RKO (cell line): ENCODE data around the gene FYN.
A peak's percentile ranks its signal among the peaks of the same experiment; 100 is the strongest.

Experiments
- DNase-seq: peaks from one replicate; pipeline ENCODE4 v3.0.0-alpha.2; 2016; ENCODE audit warnings: low spot score

The FYN gene

GRCh38 chr6:111880181-111880888, 7.1 kb upstream of the FYN start:
- DNase-seq = no peak

DNA sequence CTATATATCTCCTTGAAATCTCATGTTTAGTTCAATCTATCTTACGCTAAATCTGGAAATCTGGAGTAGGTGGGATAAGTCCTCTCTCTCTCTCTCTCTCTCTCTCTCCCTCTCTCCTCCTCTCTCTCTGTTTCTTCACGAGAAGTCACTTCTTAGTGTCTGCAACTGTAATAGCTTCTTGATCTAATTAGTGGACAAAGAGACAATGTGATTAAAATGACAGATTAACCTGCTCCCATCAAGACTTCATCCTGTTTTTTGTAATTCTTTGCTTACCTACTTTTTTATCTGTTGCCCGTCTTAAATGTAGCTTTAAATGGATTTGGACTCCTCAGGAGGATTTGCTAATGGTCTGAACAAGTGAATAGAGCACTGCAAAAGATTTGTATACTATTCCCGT, 2.5 kb upstream of the FYN start:
- DNase-seq = no peak

DNA sequence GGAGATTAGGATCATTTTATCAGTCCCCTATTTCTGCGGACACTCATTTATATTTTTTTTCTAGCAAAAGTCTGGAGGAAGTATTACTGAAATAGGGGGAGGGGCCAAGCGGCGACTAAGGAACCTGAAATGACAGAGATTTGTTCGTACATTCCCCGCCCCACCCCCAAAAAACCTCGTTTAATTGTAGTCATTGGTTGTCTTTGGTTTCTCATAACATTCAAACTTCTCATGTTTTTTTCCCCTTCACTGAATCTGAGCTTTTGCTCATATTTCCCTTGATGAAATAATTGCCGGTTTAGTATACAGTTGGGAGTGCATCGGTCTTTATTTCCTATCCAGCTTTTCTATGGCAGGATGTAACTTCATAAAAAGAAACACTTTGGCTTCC, 768 bp upstream of the FYN start:
- peak; percentile 30 for DNase-seq

- DNase-seq = peak; percentile 54
These were observed 663 bp downstream of the FYN start for GRCh38 chr6:111872401-111873177.

GRCh38 chr6:111871725-111872400, 1.4 kb downstream of the FYN start:
- peak; percentile 46 for DNase-seq

DNA sequence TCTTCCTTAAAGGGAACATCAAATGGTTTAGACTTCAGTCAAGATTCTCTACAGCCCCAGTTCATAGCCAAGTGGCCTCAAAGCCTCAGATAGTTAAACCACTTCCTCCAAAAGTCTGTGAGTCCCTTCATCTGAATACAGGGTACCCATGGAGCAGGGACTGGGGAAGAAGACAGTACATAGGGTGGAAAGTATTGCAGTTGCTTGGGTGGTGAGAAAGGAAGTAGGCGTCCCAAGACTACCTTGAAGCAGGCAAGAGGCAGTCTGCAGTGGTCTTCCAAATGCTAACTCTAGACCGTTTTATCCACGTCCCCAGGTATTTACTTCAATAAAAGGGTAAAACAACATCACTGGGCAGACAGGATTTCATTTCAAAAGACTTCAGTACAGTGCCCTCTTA, 2.0 kb downstream of the FYN start:
- DNase-seq = no peak

DNA sequence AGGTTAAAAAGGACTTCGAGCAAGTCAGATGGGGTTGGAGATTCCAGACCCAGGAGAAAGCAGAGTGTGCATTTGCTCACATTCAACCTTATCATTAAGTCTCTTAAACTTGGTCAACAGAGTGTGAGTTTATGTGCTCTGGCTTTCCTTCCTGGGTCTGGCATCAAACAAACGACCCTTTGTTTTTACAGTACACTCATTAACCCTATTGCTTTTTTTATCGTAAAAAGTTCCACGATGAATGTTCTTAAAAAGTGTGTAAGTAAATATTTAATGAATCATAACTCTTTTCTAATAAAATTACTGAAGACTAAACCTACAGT, 2.5 kb downstream of the FYN start:
- DNase-seq = no peak

DNA sequence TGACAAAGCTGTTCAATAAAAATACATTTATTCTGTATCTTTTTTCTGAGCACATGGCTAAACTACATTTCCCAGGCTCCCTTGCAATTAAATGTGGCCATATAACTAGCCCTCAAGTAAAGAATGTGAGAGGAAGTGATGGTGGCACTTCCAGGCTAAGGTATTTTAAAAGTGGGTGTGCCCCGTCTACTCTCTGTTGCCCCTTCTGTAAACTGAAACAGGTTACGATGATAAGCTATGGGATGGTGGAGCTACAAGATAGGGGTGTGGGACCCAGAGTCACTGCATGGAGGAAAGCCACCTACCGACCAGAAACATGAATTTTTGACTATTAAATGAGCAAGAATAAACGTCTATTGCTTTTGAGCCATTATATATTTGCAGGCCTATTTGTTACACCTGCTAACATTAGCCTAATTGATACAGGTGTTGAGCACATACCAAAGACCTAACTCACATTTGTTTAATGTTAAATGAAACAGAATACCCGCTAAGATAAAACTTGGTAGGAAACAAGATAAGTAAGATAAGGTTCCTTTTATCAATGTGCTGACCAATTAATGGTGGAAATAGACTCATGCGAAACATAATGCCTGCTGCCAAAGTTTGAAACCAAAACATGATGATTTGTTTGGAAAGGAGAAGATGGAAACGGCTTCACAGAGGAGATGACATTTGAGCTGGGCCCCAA, 3.1 kb downstream of the FYN start:
- no peak for DNase-seq

- DNase-seq = no peak
These were observed 6.4 kb downstream of the FYN start for GRCh38 chr6:111866857-111867256.

- no peak for DNase-seq
These were observed 7.2 kb downstream of the FYN start for GRCh38 chr6:111865909-111866546.

GRCh38 chr6:111865049-111865585, 8.1 kb downstream of the FYN start:
- no peak for DNase-seq

DNA sequence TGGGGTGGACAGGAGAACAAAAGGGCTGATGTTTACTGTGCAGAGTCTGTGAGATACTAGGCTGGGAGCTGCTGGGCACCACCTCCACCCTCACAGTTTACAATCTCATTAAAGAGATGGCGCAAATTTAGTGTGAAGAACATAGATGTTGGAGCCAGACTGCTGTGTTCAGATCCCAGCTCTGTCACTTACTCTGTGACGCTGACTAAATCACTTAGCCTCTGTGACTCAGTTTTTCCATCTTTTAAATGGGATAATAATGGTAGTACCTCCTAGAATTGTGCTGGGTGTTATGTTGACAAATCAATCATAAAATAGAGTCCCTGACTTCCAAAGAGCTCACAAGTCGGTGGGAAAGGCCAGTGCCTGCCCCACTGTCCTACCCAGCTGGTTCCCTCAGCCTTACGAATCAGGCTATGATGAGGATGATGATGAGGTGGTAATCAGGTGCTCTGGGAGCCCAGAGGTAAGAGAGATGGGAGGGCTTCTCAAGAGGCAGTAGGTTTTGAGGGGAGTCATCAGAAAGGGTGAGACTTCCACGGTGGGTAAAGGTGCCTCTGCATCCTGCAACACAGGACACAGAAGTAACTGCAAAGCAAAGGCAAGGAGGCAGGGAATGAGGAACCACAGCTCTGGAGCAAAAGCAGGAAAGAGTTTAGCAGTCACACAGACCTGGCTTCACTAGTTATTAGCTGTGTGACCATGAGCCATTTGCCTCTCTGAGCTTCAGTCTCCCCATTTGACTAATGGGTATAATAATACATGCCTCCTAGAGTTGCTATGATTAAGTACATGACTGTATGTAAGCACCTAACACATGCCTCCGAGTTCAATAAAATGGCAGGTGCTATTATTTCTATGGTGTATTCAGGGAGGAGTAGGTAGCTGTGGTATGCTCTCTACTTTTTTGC, 8.9 kb downstream of the FYN start:
- DNase-seq = no peak

DNA sequence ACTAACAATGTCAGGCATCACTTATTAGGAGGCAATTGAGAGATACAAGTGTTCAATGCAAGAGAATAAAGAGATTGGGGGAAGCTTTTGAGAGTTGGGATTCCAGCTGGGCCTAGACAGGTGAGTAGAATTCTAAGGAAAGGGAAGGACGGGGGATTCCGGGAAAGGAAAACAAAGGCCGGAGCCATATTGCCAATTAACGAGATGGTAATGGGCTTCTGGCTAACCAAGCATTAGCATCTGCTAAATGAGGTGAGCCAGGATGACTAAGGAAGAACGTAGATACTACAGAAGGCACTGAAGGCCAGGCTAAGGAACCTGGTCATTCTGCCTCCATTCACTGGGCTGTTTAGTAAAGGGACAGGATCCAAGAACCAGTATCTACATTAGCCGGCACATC, 10.5 kb downstream of the FYN start:
- DNase-seq = no peak

DNA sequence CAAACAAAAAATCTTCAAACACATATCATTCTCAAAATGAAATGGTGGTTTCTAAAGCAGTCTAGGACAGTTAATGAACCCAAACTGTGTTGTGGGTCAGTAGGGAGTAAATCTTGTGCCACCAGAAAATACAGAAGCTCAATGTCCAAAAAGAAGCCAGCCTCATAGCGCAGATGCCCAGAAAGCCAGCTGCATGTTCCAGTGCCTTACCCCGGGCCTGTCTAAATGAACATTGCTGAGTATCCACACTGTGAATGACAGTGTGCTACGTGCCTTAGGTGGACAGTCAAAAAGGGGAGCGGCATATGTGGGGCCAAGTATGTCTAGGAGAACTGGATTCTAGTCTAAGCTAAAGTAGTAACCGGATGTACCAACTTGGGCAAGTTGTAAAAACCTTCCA, 10.9 kb downstream of the FYN start:
- DNase-seq = no peak

DNA sequence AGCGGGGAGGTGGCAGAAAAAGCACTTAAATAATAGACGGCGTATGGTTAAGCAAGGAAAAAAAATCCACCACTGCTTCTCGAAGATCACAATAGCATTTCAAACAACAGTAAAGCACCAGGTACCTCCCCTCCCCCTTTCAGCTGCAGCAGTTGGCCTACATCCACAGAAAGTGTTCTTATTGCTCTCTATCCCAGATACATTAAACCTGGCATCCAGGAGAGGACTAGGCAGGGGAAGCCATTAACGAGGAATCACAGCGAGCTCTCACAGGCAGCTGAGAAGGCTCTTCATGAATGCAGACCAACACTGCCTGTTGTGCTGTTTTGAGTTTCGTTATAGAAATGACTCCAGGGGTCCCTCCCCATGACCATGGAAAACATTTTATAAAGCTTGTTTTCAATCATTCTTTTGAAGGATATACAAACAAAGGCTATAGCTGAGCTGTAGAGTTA, 11.8 kb downstream of the FYN start:
- no peak for DNase-seq

DNA sequence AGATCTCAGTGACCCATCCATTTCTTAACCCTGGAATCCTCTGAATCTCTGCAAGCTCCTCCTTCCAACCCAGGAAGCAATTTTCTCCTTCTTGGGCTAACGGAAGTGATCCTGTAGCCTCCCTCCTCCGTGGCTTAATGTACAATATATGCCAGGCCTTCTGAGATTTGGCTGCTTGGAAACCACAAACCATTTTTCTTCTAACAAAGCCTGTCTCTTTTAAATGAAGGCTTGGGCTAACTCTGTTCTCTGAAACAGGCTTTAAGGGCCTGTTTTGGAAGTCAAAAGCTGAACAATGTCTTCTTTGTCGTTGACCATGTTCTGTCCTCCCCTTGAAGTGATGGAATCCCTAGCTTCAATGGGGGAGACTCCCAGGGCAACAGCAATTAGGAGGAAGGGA, 14.9 kb downstream of the FYN start:
- no peak for DNase-seq

DNA sequence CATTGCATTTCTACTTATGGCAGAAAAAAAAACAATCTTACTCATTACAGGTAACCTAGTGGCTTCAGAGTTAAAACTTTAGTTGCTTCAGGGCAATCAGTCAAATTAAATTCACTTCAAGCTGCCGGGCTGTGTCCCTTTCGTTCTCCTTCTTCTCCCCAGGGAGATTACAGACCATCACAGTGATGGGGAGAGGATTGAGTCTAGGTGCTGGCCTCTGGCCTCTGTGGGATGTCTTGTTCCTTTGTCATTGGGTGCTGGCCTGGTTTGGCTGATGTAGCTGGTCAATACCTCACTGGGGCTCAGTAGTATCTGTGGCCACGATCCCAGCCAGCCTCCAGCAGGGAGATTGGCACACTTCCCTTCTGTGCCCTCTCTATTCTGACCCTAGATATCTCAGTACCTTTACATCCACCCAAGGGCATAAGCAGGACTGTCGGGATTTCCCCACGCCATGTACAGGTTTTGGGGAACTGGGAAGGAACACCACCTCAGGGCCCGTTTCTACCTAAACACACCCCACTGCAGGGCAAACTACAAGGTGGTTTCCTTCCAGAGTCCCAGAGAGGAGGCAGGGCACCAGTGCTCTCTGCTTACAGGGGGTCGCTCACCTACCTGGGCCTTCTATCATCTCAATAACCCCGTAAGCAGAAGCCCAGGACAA, 15.4 kb downstream of the FYN start:
- DNase-seq = no peak

- DNase-seq = no peak
These were observed 17.5 kb downstream of the FYN start for GRCh38 chr6:111855753-111856152.

DNA sequence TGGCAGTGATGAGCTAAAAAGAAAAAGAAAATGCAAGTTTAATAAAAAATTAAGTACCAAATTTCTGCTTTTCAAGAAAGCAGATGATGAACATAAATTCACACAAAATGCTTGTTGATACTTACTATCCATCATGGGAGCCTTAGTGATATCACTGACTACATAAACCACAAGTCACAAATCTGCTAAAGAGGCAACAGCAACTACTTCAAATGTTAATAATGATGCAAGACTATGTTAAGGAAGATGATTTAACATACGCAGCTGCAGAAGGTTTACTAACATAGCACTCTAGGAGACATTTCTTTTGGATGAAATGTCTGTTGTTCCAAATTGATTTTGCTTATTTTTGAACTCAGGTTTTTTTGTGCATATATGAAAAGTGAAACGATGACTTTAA, 18.6 kb downstream of the FYN start:
- DNase-seq = no peak

DNA sequence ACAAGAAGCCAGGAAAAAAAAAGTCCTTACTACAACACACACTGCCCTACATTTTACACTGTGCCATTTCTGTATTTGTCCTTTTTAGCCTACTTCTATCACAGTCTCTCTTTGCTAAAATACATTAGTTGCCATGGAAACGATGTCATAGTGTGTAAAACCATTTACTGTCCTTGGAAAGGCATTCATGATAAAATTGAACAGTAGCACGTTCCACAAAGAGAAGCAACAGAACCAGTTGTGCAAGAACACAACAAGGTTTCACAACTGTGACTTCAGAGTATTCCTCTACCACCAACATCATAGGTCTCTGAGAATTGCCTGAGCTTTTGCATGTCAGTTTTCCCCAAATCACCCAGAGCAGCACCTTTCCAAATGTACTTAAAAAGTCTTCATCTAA, 20.5 kb downstream of the FYN start:
- DNase-seq = no peak
